Liver (tissue), 3 donors: ENCODE results near the gene CDH22.

Experiments used
- CTCF ChIP-seq: fragments of 150-350 bp; IDR thresholded peaks from 2 replicates; pipeline ENCODE4 v1.5.1; 2017; ENCODE audit warnings: improper control_type of control experiment, low read depth, low read length; ENCODE audit not compliant: missing input control
- EGR1 ChIP-seq, 2 donors: IDR thresholded peaks; 2 replicates each; pipeline ENCODE4 v1.6.1; 2016 to 2018; ENCODE audit warnings: antibody characterized with exemption in 2 of 2, low read depth in 2 of 2
- RXRA ChIP-seq, 2 donors: IDR thresholded peaks; 2 replicates each; pipeline ENCODE4 v1.6.1; 2017 to 2018; ENCODE audit warnings: antibody characterized with exemption in 2 of 2, mild to moderate bottlenecking in 1 of 2
- TF ChIP-seq, protein P1 (sequence below): IDR thresholded peaks from 2 replicates; pipeline ENCODE4 v1.6.1; 2016; ENCODE audit warnings: antibody characterized with exemption
- TF ChIP-seq, protein P2 (sequence below): IDR thresholded peaks from 2 replicates; pipeline ENCODE4 v1.6.1; 2016; ENCODE audit warnings: antibody characterized with exemption, mild to moderate bottlenecking
- donor health status: healthy.
- donor health status: healthy.

GRCh38 chr20:46289432-46289831, 18.9 kb downstream of the CDH22 start:
- TF ChIP-seq CTCF (no peak), EGR1 (IDR thresholded peaks at IDR 0.05; ENCODE audit: low read depth in 2 of 2) (no peak), RXRA (IDR thresholded peaks at IDR 0.05) (no peak)
- TF ChIP-seq, protein P1, sequence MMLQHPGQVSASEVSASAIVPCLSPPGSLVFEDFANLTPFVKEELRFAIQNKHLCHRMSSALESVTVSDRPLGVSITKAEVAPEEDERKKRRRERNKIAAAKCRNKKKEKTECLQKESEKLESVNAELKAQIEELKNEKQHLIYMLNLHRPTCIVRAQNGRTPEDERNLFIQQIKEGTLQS, result no peak
- TF ChIP-seq, protein P2, sequence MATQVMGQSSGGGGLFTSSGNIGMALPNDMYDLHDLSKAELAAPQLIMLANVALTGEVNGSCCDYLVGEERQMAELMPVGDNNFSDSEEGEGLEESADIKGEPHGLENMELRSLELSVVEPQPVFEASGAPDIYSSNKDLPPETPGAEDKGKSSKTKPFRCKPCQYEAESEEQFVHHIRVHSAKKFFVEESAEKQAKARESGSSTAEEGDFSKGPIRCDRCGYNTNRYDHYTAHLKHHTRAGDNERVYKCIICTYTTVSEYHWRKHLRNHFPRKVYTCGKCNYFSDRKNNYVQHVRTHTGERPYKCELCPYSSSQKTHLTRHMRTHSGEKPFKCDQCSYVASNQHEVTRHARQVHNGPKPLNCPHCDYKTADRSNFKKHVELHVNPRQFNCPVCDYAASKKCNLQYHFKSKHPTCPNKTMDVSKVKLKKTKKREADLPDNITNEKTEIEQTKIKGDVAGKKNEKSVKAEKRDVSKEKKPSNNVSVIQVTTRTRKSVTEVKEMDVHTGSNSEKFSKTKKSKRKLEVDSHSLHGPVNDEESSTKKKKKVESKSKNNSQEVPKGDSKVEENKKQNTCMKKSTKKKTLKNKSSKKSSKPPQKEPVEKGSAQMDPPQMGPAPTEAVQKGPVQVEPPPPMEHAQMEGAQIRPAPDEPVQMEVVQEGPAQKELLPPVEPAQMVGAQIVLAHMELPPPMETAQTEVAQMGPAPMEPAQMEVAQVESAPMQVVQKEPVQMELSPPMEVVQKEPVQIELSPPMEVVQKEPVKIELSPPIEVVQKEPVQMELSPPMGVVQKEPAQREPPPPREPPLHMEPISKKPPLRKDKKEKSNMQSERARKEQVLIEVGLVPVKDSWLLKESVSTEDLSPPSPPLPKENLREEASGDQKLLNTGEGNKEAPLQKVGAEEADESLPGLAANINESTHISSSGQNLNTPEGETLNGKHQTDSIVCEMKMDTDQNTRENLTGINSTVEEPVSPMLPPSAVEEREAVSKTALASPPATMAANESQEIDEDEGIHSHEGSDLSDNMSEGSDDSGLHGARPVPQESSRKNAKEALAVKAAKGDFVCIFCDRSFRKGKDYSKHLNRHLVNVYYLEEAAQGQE, result no peak
